ENCODE data around the gene HPDL.
"Not testable (repeated sequence)": the region's sequence is repeated elsewhere in the genome, so short reads cannot be mapped to it uniquely, and the experiment has no call there.

HPDL gene

GRCh38 chr1:45354838-45355237, 28.1 kb downstream of the HPDL start:
- DNase-seq = no peak

- no peak for DNase-seq
These were observed 29.0 kb downstream of the HPDL start for GRCh38 chr1:45355683-45356082.

DNA sequence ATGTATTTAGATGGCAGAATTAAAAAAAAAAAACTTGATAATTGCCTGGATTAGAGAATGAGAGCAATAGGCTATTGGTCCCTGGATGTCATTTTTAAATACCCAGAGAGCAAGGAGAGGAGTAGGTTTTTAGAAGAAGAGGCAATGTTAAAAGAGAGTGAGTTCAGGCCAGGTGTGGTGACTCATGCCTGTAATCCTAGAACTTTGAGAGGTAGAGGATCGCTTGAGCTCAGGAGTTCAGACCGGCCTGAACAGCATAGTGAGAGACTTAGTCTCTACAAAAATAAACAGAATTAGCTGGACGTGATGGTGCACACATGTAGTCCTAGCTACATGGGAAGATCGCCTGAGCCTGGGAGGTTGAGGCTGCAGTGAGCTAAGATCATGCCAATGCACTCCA, 29.5 kb downstream of the HPDL start:
- no peak for DNase-seq

DNA sequence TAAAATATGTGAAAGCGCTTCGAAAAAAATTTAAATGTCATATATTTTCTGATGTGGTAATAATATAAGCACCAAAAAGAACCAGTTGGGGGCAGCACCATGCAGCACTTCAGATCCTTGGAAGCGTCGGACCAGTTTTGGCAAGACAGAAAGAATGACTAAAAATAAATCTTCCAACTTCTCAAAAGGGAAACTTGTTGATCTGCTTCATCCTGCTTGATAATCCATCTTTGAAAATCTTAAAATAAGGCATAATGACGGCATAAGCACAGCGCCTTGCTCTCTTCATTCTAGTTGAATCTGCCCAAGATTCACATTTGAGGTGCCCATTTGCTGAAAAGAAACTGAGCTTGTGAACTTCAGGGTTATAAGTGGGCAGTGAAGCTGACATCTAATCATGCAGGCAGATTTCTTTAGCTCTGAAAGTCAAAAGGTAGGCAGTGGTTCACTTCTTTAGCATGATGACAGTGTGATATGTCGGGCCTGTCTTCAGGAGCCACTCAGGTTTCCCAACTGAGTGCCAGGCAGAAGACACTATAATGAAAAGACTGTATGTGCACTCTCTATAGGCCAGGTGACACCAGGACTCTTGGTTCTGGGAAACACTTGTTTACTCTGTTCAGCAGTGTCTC, 33.3 kb downstream of the HPDL start:
- peak; percentile 31 to 42 for DNase-seq

- DNase-seq = not testable (repeated sequence)
These were observed 34.3 kb downstream of the HPDL start for GRCh38 chr1:45360981-45361380.

GRCh38 chr1:45364294-45364693, 37.6 kb downstream of the HPDL start:
- DNase-seq = no peak

- no peak for DNase-seq
These were observed 38.4 kb downstream of the HPDL start for GRCh38 chr1:45365051-45365450.

DNA sequence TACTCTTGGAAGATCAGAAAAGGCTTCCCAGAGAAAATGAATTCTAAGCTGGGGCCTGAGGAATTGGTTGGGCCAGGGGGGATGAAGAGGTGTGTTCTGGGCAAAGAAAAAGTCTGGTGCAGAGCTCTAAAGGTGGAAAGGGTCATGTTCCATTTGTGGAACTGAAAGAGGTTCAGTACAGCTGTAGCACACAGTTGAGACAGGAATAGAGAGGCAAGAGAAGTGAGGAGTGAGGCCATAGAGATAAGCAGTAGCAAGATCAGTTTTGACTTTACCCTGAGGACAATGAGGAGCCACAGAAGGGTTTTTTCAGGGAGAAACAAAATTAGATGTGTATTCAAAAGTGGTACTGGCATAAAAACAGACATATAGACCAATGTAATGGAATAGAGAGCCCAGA, 43.9 kb downstream of the HPDL start:
- DNase-seq = no peak

GRCh38 chr1:45373573-45373972, 46.9 kb downstream of the HPDL start:
- DNase-seq = no peak

- DNase-seq = no peak
These were observed 48.7 kb downstream of the HPDL start for GRCh38 chr1:45375104-45376090.

DNA sequence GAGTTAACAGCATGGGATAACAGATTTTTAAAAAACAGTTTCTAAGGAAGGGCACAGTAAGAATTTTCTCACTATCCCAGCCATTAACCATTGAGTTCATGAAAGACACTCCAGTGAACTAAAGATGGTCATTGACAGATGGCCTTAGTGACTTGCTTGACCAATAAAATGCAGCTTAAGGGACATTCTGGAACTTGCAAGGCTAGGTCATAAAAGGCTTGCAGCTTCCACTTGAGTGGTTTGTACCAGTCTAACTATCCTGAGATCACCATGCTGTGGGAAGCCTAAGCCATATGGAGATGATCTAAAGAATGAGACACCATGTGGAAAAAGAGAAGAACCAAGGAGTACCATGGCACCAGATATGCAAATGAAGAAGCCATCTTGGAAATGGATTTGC, 51.5 kb downstream of the HPDL start:
- DNase-seq = no peak

Measured in stimulated activated CD4-positive, alpha-beta T cell treated with anti-CD3 and anti-CD28 coated beads, Interleukin-4, amount 100 ng/mL, for 4 hours (primary cell).